Measurements from ENCODE around the gene FAM117A. TPM values are rescaled to one million over a fixed set of nuclear protein-coding genes. Genes with fewer than 3 reads are reported as not detected.

The FAM117A gene
- polyA plus RNA-seq, 1 experiment, result 3.9 TPM

DNA sequence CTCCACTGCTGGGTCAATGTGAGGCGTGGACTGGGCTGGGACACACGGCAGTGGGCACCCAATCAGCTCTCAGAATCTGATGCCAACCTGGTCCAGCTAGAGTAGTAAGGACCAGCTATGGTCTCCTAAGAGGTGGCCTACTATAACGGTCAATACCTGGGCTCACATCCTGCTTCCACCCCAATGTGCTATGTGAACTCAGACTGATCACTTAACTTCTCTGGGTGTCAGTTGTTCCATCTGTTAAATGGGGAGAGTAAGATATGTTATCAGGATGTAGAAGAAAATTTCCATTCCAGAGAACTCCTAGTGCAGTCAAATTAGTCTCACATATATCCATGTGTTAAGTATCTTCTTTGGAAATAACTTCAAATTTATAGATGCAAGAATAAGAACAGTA is 14.2 kb downstream of the FAM117A start:
- TF ChIP-seq, protein P1, sequence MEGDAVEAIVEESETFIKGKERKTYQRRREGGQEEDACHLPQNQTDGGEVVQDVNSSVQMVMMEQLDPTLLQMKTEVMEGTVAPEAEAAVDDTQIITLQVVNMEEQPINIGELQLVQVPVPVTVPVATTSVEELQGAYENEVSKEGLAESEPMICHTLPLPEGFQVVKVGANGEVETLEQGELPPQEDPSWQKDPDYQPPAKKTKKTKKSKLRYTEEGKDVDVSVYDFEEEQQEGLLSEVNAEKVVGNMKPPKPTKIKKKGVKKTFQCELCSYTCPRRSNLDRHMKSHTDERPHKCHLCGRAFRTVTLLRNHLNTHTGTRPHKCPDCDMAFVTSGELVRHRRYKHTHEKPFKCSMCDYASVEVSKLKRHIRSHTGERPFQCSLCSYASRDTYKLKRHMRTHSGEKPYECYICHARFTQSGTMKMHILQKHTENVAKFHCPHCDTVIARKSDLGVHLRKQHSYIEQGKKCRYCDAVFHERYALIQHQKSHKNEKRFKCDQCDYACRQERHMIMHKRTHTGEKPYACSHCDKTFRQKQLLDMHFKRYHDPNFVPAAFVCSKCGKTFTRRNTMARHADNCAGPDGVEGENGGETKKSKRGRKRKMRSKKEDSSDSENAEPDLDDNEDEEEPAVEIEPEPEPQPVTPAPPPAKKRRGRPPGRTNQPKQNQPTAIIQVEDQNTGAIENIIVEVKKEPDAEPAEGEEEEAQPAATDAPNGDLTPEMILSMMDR (IDR thresholded peaks at IDR 0.05; ENCODE audit: insufficient read depth, low read depth, low read length), result no peak
- DNase-seq (ENCODE audit: low read depth), result no peak
- POLR2A ChIA-PET, result no interaction called here
- H3K36me3 ChIP-seq (ENCODE audit: control insufficient read depth, insufficient read depth, low read length), result no peaks in the 10 kb centered on the region
- H3K27me3 ChIP-seq (ENCODE audit: control insufficient read depth, insufficient read depth, low read length), result no peaks in the 10 kb centered on the region
- H3K4me3 ChIP-seq (ENCODE audit: low read depth, low read length), result no peak overlapping the region
- CTCF ChIA-PET, result no interaction called here

- Histone ChIP-seq H3K27me3 (ENCODE audit: control insufficient read depth, insufficient read depth, low read length) (no peaks in the 10 kb centered on the region), H3K36me3 (ENCODE audit: control insufficient read depth, insufficient read depth, low read length) (no peaks in the 10 kb centered on the region), H3K4me3 (ENCODE audit: low read depth, low read length) (no peak overlapping the region)
- TF ChIP-seq, protein P1 (IDR thresholded peaks at IDR 0.05; ENCODE audit: insufficient read depth, low read depth, low read length), result no peak
- DNase-seq (ENCODE audit: low read depth), result no peak
- ChIA-PET POLR2A (no interaction called here), CTCF (interaction anchor here (1.2 kb wide), 1 partner anchor 8 kb away, joined by 3 read pairs; no protein-coding TSS in a partner anchor)
Observed at GRCh38 chr17:49748791-49749190, 15.1 kb downstream of the FAM117A start.

DNA sequence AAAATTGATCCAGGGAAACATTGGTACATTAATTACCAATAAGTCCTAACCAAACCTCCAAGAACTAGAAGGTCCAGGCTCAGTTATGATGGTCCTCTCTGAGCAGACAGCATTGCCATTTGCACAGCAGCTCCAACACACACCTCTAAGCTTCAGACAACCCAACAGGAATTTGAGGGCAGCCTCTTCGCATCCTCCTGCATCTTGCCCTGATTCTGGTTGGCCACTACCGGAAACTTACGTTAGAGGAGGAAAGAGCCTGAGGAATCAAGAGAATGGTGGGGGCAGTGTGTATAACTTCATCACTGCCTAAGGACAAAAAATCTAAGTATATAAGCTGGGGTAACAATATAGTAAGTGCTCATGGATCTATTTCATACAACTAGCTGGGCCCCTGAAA is 15.7 kb downstream of the FAM117A start:
- DNase-seq (ENCODE audit: low read depth), result no peak
- Histone ChIP-seq H3K4me3 (ENCODE audit: low read depth, low read length) (no peak overlapping the region), H3K36me3 (ENCODE audit: control insufficient read depth, insufficient read depth, low read length) (no peaks in the 10 kb centered on the region), H3K27me3 (ENCODE audit: control insufficient read depth, insufficient read depth, low read length) (no peaks in the 10 kb centered on the region)
- ChIA-PET POLR2A (no interaction called here), CTCF (interaction anchor here (1.2 kb wide), 1 partner anchor 9 kb away, joined by 3 read pairs; no protein-coding TSS in a partner anchor)
- TF ChIP-seq, protein P1 (IDR thresholded peaks at IDR 0.05; ENCODE audit: insufficient read depth, low read depth, low read length), result no peak

GRCh38 chr17:49747632-49748031 is 16.3 kb downstream of the FAM117A start:
- CTCF ChIA-PET, result interaction anchor here (1.2 kb wide), 1 partner anchor 9 kb away, joined by 3 read pairs; no protein-coding TSS in a partner anchor
- DNase-seq (ENCODE audit: low read depth), result no peak
- Histone ChIP-seq H3K36me3 (ENCODE audit: control insufficient read depth, insufficient read depth, low read length) (no peaks in the 10 kb centered on the region), H3K27me3 (ENCODE audit: control insufficient read depth, insufficient read depth, low read length) (no peaks in the 10 kb centered on the region), H3K4me3 (ENCODE audit: low read depth, low read length) (no peak overlapping the region)
- POLR2A ChIA-PET, result no interaction called here
- TF ChIP-seq, protein P1 (IDR thresholded peaks at IDR 0.05; ENCODE audit: insufficient read depth, low read depth, low read length), result no peak

- ChIA-PET CTCF (no interaction called here), POLR2A (no interaction called here)
- H3K36me3 ChIP-seq (ENCODE audit: control insufficient read depth, insufficient read depth, low read length), result no peaks in the 10 kb centered on the region
- H3K4me3 ChIP-seq (ENCODE audit: low read depth, low read length), result no peak overlapping the region
- TF ChIP-seq, protein P1 (IDR thresholded peaks at IDR 0.05; ENCODE audit: insufficient read depth, low read depth, low read length), result no peak
- DNase-seq (ENCODE audit: low read depth), result no peak
- no peaks in the 10 kb centered on the region for H3K27me3 ChIP-seq (ENCODE audit: control insufficient read depth, insufficient read depth, low read length)
Observed at GRCh38 chr17:49746791-49747490, 17.0 kb downstream of the FAM117A start.
